HG02763 (cell line): ENCODE results near the gene ITIH4.
"Not testable (repeated sequence)": the region's sequence is repeated elsewhere in the genome, so short reads cannot be mapped to it uniquely, and the experiment has no call there.

Experiments used
- ATAC-seq: cut with Tn5 transposase; IDR thresholded peaks from one replicate; pipeline ENCODE4 v1.9.1; 2021; ENCODE audit warnings: mild to moderate bottlenecking, moderate library complexity; ENCODE audit not compliant: unreplicated experiment

ITIH4 gene

DNA sequence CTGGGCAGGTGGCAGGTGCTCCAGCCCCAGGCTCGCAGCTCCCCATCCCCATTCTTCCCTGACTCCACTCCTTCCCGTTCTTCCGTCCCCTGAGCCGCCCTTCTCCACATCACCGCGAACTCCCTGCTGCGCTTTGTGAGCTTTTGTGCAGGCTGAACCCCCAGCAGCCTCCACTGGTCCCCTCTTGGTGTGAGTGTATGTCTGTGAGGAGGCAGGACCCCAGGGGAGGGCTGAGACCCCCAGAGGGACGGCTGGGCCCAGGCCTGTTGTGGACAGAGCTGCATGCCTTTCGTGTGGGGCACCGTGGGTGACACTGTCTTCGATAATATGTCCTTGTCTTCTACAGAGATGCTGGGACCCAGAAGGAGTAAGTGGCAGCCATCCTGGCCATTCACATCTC lies 43.2 kb downstream of the ITIH4 start:
- ATAC-seq, result no peak

DNA sequence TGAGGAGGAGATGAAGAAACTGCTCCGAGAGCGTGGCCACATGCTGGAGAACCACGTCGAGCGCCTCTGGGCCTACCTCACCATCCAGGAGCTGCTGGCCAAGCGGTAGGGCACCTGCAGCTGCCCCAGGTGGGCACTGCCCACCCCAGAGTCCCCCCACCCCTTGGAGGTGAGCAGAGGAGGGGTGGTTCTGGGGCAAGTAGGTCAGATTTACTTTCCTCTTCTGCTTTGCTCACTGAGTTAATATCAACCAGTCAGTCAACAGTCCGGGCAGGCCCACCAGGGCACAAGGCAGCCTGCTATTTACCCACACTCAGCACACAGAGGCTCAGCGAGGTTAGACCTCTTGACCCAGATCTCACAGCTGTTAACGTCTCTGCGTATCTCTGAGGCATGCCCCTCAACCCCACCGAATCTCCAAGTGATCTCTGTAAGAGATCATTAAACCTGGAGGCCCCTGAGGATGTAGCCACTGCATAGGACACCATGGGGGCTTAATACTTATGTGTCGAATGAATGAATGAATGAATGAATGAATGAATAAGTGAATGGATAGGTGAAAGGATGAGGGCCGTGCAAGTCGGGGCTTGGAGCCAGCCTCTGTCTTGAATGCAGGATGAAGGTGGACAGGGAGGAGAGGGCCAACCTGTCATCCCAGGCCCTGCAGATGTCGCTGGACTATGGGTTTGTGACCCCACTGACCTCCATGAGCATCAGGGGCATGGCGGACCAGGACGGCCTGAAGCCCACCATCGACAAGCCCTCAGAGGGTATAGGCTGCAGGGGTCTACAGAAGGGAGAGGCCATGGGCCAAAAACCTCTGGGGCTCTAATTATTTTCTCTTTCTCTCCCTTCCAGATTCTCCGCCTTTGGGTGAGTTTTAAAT lies 43.9 kb downstream of the ITIH4 start:
- ATAC-seq, result no peak

DNA sequence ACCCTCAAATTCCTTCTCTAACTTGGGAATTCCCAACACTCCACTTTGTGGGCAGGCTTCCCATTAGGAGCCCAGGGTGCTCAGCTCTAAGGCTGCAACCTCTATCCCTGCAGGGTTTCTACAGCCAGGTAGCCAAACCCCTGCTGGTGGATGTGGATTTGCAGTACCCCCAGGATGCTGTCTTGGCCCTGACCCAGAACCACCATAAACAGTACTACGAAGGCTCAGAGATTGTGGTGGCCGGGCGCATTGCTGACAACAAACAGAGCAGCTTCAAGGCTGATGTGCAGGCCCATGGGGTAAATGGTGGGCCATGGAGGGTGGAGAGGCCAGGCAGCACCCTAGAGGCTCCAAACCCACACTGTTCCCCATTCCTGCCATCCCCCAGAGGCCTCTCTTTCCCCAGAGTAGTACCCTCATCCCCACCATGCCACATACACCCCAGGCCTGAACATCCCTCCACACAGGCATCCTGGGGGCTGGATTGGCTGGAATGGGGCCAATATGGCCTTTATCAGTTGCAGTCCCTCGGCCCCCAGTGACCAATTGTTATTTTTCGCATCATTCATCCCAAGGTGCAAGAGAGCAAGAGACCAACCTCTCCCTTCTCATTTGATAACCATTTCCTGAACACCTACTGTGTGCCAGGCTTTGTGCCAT lies 45.4 kb downstream of the ITIH4 start:
- ATAC-seq, result no peak

DNA sequence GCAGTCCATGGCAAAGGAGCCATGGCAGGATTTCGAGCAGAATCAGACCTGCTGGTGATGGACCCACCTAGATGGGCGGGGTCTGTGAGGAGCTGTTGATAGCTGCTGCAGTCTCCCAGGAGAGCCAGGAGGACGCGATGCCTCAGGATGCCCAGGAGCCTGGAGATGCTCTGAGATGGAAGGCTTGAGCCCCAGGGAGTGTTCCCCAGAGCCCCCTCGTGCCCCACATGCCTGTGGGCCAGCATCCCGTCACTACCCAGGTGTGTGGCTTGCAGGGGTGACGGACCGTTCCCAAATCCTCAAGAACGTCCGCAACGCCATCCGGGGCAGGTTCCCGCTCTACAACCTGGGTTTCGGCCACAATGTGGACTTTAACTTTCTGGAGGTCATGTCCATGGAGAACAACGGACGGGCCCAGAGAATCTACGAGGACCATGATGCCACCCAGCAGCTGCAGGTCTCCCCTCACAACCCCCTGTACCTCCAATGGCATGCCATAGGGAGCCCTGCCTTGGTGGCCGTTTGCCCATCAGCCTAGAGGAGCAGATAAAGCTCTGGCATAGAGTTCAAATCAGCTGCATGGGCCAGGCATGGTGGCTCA lies 46.4 kb downstream of the ITIH4 start:
- no peak for ATAC-seq

DNA sequence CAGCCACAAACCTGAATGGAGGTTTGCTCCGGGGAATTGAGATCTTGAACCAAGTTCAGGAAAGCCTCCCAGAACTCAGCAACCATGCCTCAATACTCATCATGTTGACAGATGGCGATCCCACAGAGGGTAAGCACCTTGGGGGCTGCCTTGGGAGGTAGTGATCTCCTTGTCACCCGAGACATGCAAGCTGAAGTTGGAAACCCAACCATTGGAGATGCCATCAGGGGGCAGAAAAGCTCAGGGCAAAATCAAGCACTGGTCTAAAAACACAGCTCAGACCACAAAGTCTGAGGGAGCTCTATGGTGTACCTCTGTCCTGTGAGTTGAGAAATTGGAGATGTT lies 47.3 kb downstream of the ITIH4 start:
- no peak for ATAC-seq

DNA sequence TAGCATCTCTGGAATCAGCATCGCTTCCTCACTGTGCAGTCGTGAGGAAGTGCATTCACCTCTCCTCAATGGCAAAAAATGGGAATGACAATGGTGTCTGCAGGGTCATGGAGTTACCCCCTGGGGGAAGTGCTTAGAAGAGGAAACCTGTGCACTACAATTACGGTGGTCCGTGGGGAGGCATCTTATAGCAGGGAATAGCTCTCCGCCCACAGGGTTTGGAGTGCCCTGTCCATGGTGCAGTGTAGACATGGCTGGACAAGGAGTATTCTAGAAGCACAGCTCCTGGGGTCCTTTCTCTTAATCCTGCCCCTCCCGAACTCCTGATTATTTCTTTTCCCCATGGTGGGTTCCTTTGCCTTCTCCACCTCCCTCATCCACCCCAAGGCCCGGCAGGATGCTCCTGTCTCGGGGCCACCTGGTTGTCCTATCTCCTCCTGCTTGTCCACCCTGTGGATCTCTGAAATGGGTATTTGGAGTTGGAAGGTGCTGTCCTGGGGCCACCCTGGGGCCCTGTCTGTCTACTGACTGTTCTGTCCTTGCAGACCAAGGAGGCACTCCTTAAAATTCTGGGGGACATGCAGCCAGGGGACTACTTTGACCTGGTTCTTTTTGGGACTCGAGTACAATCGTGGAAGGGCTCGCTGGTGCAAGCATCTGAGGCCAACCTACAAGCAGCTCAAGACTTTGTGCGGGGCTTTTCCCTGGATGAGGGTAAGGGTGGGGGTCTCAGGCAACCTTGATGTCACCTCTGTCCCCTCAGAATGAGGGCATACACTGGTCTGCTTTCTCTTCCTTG lies 47.9 kb downstream of the ITIH4 start:
- no peak for ATAC-seq

DNA sequence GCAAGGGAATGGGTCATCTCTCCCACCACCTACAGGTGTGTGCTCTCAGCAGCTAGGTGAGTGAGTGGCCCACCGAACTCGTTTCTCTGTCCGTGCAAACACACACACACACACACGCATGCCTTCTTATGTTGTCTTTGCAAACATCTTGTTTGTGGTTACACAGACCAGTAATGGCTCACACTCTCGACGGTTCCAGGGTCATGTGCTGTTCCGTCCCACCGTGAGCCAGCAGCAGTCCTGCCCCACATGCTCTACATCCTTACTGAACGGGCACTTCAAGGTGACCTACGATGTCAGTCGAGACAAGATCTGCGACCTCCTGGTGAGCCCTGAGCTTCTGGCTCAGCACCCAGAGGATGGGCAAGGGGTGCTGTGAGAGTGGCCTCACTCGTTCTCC lies 48.7 kb downstream of the ITIH4 start:
- no peak for ATAC-seq

DNA sequence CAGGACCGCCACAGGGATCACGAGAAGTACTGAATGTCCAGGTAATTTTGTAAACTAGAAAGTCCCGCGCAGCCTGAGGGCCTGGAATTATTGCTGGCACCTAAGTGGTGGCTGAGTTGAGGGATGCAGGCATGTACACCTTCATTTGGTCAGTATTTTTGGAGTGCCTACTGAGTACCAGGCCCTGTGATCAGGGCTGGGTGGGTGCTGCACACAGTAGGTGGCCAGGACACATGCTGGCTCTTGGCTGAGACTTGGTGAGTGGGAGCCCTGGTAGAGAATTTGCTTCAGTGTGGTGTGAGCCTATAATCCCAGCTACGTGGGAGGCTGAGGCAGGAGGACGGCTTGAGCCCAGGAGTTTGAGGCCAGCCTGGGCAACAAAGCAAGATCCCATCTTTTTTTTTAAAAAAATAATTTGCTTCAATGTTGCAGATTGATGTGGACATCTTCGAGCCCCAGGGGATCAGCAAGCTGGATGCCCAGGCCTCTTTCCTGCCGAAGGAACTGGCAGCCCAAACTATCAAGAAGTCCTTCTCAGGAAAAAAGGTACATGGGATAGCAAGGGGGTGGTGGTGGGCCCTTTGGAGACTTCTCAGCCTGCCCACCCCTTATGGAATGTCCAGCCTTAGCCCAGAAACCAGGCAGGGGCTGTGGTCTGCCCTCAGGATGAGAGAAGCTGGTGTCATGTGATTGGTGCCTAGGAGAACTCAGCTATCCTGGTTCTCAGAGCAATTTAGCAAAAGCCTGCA lies 50.5 kb downstream of the ITIH4 start:
- no peak for ATAC-seq

DNA sequence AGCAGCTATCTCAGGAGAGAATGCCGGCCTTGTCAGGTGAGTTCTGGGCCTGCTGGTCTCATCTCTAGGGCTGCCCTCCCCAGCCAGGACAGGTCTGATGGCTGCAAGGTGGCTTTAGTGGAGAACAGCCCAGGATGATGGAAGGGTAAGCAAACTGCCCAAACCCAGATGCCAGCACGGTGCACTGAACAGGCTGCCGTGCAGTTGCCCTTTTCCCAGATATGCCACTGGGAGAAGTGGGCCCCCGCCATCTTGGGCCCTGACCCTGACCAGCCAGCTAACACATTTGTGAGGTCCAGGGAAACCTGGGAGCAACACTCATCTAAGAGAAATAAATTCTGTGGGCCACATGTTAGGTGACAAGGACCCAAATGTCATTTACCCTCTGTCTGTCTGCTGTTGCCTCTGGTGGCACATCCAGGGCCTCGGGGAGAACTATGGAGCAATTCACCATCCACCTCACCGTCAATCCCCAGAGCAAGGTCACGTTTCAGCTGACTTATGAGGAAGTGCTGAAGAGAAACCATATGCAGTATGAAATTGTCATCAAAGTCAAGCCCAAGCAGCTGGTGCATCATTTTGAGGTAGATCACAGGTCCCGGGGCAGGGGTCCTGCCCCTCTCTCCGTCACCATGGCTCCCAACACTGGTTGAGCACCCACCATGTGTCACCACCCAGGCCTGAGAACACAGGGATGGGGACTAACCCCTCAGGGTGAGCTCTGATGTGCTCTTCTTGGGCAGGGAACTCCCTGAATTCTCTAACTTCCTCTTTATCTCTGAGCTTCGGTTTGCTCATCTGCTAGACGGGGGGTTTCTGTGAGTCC lies 51.2 kb downstream of the ITIH4 start:
- ATAC-seq, result no peak

DNA sequence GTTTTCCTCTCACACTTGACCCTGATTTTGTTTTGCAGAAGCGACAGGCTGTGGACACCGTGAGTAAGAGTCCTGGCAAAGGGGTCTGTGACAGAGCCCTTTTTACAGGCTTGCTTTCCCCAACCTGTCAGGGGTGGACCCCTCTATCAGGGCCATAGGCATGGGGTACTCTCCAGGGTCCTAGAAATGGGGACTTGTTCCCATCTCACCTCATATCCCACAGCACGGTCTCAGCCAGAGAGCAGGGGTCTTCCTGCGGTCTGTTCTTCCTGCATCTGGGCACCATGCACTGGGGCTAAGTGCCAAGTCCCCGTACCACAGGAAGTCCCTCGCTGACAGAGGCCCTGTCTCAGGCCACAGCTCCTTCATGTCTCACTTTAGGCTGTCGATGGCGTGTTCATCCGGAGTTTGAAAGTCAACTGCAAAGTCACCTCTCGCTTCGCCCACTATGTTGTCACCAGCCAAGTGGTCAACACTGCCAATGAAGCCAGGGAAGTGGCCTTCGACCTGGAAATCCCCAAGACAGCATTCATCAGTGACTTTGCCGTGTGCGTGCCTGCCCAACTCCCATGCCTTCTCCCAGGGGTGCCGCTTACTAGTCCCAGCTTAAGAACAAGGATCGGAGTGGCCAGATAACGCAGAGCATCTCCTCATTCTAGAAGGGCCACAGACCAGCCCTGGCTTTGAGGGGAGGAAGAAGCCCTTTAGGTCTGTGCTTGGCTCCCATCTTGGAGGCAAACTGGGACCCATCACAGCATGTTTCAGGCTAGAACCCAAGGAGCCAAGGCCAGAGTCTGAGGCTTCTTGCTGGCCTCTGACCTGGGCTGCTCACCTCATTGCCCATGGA lies 52.3 kb downstream of the ITIH4 start:
- no peak for ATAC-seq

DNA sequence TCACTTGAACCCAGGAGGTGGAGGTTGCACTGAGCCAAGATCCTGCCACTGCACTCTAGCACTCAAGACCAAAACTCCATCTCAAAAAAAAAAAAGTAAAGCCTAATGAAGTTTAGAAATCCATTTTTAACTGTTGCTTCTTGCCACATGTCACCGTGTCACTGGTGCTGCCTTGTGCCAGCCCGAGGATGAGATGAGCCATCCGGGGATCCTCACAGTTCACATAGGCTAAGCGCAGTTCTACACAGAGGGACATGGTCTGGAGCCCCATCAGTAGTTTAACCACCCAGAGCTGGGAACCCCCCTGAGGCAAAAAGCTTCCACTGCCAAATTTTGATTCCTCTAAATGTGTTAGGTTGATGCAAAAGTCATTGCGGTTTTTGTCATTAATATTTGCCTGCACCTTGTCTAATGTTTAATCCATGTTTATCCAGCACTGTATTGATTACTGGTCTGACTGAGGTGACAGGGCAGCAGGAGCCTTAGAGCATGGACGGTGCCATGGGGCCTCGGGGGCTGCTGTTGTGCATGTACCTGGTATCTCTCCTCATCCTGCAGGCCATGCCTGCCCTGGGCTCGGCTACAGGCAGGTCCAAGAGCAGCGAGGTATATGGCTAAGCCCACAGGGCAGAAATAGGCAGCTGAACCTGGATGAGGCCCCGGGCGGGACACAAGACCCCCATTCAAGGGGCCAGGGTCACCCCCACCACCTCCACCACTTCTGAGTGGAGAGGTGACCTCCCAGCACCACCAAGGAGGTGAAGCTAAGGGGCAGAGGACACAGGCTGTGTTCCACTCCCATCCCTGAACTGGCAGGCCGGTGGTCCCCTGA lies 53.1 kb downstream of the ITIH4 start, which contains the start of gene ITIH1:
ITIH1 (plus strand) TSS at position 473 of the 832 bp plus-strand sequence; CDS start at position 490, 17 bp downstream.
- no peak for ATAC-seq

DNA sequence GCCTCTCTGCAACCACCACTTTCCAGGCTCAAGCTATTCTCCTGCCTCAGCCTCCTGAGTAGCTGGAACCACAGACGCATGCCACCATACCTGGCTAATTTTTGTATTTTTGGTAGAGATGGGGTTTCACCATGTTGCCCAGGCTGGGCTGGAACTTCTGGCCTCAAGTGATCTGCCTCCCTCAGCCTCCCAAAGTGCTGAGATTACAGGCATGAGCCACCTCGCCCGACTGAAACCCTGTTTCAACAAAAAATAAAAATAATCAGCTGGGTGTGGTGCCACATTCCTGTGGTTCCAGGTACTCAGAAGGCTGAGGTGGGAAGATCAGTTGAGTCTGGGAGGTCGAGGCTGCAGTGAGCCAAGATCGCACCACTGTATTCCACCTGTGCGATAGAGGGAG lies 54.0 kb downstream of the ITIH4 start:
- ATAC-seq, result not testable (repeated sequence)

DNA sequence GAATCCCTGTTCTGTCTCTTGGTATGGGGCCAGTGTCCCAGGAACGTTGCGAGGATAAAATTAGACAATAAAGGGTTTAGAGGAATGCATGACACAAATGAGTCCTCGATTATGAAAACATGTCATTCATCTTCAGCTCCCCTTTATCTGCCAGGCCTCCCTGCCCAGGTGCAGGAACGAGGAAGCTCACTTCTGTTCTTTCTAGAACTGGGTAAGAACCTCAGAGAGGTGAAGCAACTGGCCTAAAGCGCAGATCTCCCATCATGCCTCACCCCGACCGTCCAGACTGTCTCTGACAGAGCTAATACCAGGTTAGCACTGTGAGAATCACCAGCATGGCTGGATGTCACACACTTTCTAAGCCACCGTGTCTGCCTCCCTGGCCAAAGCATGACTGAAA lies 54.6 kb downstream of the ITIH4 start:
- no peak for ATAC-seq

DNA sequence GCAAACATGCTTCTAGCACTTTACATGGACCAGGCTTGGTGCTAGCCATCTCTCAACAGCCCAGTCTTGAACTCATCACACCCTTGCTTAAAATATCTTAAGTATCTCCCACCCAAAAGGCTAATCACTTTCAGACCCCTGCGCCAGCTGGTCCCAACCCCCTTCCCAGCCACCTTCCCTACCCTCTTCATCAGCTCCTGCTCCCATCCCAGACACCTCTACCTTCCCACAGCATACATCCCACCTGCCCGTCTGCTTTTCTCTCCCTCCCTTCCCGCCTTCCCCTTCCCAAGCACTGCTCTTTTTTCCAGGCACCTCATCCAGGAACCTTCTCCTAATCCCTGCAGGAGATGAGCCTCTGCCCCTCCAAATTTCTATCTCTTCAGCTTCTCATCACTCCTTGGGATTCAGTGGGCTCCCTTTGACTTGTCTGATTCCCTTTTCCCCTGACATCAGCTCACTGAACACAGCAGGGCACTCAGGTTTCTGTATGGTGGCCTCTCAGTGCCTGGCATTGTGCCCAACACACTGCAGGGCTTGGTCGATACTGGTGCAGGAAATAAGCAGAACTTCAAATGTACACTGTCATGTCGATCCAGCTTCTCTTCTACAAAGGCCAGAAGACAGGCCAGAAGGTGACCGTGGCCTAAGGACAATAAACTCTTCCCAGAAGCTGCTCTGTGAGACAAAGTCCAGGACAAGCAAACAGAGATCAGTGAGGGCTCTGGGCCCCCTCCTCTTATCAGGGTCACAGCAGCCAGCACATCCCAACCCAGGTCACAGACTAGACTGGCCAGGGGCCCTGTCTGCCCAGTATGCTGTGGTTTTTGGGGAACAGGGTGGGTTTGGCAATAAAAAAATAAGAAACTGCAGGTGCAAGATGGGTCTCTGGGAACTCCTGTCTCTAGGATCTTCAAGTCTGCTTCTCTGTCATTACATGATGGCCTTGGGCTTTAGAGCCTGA lies 55.3 kb downstream of the ITIH4 start:
- ATAC-seq, result no peak

DNA sequence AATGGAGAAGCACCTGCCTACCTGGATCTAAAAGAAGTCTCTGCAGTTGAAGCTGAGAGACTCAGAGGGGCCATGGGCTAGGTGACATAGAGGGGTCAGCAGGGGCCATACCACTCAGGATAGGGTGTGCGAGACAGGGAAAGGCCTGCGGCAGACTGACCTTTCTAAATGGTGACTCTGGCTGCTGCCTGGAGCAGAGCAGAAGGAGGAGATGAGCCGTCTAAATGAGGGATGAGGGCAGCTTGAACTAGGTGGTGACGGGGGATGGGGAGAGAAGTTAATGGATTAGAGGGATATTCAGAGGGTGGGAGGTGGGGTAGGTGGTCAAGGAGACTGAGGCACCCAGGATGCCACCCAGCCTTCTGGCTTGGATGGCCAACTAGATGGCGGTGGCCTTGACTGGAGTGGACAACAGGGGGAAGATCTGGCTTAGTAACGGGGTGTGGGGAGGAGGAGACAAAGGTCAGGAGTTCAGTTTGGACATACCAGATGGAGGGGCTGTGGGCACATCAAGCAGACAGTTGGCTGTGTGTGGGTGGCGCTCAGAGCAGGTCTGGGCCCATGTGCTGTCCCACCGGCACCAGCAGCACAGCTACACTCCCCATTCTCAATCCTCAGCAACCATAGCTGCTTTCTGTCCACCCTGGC lies 56.3 kb downstream of the ITIH4 start:
- no peak for ATAC-seq

DNA sequence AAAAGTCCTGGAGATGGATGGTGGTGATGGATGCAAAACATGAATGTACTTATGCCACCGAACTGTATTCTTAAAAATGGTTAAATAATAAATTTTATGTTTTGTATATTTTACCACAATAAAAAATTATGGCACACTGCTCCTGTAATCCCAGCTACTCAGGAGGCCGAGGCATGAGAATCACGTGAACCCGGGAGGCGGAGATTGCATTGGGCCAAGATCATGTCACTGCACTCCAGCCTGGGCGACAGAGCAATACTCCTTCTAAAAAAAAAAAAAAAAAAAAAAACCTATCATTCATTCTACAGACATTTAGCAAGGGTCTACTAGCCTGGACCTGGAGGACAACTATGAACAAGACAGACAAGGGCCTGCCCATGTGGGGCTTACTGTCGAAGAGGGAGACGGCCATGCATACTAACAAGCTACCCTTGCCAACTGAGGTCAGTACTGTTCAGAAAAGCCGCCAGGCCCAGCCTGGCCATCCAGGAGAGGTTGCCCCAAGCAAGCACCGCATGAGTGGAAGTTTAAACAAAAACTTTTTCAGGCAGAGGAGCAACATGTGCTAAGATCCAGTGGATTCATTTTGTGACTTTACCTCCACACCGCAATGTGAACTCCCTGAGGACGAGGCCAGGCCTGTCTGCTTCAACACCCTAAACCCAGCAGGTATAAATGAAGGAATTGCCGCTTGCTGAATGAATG lies 57.0 kb downstream of the ITIH4 start:
- no peak for ATAC-seq
